NCI-H2029 (cell line): Measurements from ENCODE around the gene SOWAHA.

Experiments used
- DNase-seq: peaks from one replicate; lab custom pipeline; 2025; lab: John Stamatoyannopoulos, UW

The SOWAHA gene

DNA sequence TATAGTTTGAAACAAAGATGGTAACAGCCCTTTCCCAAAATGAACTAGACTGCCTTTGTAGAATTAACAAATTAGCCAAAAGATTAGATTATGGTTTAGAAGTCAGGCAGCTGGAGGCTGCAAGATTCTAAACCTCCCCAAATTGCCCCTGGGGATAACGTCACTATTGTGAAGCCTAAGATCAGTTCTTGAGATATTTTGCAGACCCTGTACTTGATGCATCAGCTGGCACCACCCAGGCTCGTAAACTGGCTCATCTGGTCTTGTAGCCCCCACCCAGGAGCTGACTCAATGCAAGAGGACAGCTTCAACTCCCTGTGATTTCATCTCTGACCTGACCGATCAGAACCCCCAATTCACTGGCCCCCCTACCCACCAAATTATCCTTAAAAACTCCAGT lies 4.2 kb upstream of the SOWAHA start:
- no peak for DNase-seq

GRCh38 chr5:132810605-132811004 lies 2.5 kb upstream of the SOWAHA start:
- no peak for DNase-seq

DNA sequence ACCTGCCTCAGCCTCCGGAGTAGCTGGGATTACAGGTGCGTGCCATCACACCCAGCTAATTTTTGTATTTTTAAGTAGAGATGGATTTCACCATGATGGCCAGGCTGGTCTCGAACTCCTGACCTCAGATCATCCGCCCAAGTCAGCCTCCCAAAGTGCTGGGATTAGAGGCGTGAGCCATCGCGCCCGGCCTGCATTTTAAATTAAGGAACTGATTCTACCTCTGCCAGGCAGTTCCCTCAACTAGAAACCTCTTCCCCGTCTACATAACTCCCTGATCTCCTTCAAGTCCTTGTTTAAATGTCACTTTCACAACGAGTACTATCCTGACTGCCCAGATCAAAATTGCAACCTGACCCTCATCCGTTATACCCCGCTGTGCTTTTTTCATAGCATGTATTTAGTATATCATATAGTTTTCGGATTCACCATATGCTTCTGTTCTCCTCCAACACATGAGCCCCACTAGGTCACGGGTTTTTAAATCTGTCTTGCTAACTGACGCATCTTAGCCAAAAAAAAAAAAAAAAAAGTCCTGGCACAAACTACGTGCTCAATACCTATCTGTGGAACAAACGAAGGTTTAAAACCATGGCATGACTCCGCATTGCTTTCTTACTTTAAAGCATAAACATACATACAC lies 858 bp upstream of the SOWAHA start:
- no peak for DNase-seq

- peak; percentile 9 for DNase-seq
Observed at GRCh38 chr5:132813599-132814502, 749 bp downstream of the SOWAHA start.

DNA sequence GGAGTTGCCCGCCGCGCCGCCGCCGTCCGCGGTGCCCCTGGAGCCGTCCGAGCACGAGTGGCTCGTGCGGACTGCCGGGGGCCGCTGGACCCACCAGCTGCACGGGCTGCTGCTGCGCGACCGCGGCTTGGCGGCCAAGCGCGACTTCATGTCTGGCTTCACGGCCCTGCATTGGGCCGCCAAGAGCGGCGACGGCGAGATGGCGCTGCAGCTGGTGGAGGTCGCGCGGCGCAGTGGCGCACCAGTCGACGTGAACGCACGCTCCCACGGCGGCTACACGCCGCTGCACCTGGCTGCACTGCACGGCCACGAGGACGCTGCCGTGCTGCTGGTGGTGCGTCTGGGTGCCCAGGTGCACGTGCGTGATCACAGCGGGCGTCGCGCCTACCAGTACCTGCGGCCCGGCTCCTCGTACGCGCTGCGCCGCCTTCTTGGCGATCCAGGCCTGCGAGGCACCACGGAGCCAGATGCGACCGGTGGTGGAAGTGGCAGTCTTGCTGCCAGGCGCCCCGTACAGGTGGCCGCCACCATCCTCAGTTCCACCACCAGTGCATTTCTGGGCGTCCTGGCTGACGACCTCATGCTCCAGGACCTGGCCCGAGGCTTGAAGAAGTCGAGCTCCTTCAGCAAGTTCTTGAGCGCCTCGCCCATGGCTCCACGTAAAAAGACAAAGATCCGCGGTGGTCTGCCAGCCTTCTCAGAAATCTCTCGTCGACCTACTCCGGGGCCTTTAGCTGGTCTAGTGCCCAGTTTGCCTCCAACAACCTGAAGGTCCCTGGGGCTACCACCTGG lies 1.6 kb downstream of the SOWAHA start:
- no peak for DNase-seq

DNA sequence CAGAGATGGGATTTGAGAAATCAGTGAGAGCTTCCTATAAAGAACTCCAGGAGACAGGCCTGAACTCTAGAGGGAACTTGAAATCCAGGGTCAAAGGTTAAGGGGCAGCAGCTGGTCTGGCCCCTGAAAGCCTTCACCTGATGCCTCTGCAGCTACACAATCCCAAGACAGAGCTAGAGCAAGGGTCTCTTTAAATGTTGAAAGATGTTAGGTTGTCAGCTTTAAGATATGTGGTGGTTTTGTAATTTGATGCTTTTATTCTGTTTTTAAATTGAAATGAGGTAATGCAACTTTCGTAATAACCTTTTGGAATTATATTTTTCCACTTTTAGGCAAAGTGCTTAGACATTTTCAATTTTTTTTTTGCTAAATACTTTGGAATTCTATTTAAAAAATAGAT lies 2.4 kb downstream of the SOWAHA start:
- DNase-seq = no peak

DNA sequence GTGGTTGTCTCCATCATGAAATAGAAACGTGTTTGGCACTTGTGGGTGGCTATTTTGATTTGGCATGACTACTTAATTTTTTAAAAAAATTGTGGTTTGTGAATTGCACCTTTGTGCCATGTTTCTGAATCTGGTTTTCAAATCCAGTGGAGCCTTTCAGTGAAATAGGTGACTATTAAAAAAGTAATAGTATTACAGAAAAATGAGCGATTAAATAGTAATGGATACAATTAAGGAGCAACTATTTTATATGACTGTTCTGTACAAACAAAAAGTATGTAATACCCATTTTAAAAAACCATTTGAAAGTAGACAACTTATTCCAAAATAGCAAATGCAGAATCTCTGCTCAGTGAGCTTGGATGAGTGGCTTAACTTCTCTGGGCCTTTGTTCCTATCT lies 3.0 kb downstream of the SOWAHA start:
- DNase-seq = no peak

GRCh38 chr5:132816554-132816953 lies 3.5 kb downstream of the SOWAHA start:
- DNase-seq = no peak

DNA sequence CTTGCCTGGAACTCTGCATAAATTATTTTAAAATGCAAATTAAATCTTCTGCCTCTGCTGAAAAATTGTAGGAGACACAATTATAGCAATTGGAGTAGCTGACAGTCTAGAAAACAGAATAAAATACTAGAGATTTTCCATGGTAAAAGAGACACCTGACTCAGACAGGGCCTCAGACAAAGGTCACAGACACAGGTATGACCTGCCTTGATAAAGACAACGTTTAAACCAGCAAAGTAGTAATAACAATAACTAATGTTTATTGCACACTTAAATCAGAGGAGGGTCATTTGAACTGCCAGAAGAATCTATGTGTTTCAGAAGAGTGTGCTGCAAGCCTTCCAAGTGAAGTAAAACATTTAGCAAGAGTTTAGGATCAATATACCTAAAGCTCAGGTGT lies 3.9 kb downstream of the SOWAHA start:
- DNase-seq = no peak

DNA sequence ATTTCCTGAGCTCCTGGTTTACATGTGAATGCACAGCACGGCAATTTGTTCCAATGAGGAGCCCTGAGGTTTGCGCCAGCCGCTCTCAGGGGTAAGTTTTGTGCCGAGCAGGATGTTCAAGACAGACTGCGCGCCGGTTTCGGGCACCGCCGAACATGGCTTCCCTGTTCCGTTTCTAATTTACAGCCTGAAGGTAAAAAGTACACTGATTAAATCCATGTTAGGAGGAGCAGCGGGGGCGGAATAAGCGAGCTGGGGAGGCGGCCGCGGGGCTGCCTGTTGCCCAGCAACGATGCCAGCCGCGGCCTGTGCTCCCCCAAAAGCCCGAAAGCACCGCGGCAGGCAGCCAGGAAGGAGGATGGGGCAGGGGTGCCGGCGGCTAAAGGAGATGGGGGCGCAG lies 6.4 kb downstream of the SOWAHA start:
- no peak for DNase-seq

DNA sequence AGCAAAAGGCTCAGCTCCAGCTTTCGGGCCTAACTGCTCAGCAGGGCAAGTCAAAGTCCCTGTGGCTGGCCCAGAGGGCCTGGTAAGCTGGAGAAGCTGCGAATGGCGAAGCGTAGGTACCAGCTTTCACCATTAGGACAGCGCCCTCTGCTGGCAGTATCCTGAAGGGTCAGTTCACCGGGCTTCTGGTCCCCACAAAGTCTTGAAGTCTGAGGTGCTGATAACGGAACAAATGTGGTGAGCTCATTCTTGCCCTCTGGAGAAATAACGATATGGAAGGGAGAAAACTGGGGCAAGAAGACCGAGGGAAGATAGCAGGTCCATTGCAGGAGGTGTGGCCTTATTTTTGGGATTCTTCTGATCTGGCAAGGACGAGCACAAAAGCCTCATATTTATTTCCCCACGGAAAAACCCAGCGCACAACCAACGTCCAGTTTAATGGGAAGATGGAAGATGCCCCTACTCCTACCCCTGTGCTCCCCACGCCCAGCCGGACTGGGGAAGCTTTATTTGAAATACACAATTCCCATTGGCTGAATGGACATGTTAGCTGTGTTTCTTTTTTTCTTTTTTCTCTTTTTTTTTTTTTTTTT lies 7.2 kb downstream of the SOWAHA start:
- DNase-seq = peak; percentile 83

GRCh38 chr5:132821350-132821749 lies 8.2 kb downstream of the SOWAHA start:
- DNase-seq = no peak

DNA sequence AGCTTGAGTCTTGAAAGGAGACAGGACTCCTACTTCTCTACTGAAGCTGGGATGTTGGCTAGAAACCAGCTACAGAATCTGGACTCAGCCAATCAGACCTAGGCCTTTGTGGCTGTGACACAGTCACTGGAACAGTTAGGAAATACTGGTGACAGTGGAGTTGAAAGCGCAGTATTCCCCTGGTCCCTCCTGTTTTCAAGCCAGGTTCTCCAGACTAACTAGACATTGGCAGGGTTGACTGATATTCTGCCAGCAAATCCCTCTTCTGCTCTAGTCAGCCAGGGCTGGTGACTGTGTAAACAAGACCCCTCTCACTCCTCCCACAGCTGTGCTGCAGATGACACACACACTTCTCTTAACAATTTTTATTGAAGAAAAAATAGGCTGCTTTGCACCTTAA lies 8.7 kb downstream of the SOWAHA start:
- DNase-seq = peak; percentile 26

GRCh38 chr5:132822650-132823480 lies 9.8 kb downstream of the SOWAHA start:
- peak; percentile 81 for DNase-seq

DNA sequence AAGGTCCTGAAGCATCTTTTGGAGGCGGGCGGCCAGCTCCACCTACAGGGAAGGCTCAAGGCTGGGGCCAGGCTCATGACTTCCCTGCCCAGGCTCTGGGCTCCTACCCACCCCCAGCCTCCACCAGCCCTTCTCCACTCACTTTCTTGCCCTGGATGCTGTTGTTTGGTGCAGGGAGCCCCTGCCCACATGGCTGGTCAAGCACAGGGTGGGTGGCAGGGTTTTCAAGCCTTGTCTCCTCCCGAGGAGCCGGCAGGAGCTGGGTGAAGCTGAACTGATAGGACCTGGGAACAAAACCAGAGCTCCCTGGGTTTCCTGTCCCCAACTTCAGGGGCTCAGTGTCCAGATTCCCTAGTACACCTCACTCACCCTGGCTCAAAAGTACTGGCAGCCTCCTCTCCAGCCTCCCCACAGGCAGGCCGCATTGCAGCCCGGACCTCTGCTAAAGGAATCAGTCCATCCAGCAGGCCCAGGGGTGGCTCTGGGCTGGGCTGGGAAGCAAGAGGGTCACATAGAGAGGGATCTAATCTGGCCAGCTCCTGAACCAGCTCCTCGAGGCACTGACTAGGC lies 10.5 kb downstream of the SOWAHA start:
- no peak for DNase-seq

DNA sequence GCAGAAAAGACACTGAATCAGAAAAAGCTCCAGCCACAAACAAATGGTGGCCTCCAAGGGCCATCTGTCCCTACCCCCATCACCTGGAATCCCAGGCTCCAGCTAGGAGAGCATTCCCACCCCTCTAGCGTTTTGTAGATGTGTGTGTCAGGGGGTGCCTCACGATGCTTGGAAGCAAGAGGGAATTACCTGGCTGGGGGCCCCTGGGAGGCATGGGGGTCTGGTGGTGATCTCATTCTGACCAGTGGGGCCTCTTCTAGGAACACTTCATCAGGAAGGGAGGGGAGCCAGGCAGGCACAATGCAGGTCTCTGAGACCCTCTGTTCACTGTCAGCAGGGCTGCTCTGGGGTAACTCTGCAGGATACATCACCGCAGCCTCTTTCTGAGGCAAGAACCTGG lies 11.3 kb downstream of the SOWAHA start:
- DNase-seq = no peak

- no peak for DNase-seq
Observed at GRCh38 chr5:132825033-132825833, 12.1 kb downstream of the SOWAHA start.

DNA sequence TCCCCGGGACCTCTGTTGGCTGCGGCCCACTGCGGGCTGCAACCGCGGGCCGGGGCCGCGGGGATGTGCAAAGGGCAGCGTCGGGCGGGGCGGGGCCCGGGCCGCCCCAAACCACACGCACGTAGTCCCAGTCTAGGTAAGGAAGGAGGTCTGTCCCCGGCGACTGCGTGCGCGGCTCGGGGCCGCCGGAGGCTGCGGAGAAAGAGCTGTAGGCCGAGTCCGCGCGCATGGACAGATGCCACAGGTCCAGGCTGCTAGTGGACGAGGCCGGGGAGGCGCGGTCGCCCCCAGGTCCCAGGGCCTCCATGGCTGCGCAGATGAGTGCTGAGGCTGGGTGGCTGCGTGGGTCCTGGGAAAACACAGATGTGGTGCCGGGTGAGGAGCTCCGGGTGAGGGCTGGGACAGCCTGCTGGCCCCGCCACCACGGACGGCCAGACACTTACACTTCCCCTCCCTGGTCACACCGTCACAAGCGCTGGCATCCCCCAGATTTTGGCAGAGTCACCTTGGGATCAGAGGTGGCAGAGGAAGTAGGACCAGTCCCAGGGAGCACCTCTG lies 12.8 kb downstream of the SOWAHA start:
- DNase-seq = no peak

- DNase-seq = no peak
Observed at GRCh38 chr5:132826424-132827082, 13.5 kb downstream of the SOWAHA start.
